Neural crest cell (in vitro differentiated cells): ENCODE data around the gene MKRN2OS. TPM values are rescaled to one million over a fixed set of nuclear protein-coding genes. Genes with fewer than 3 reads are reported as not detected.

Experiments
- DNase-seq: peaks from one replicate; pipeline ENCODE4 v3.0.0; 2021; ENCODE audit warnings: low read depth, mixed read lengths, low spot score
- H3K27ac Mint-ChIP-seq: one replicate; pipeline ENCODE4 v1.8.0; 2021; ENCODE audit warnings: mild to moderate bottlenecking, mixed read lengths; ENCODE audit not compliant: unreplicated experiment
- H3K27me3 Mint-ChIP-seq: 2 replicates; pipeline ENCODE4 v1.8.0; 2021; ENCODE audit warnings: low read depth, mild to moderate bottlenecking, mixed read lengths
- H3K36me3 Mint-ChIP-seq: 2 replicates; pipeline ENCODE4 v1.8.0; 2021; ENCODE audit warnings: low read depth, mild to moderate bottlenecking, mixed read lengths
- H3K4me1 Mint-ChIP-seq: 2 replicates; pipeline ENCODE4 v1.8.0; 2021; ENCODE audit warnings: mixed read lengths
- H3K4me3 Mint-ChIP-seq: one replicate; pipeline ENCODE4 v1.8.0; 2021; ENCODE audit warnings: mild to moderate bottlenecking, mixed read lengths
- H3K9me3 Mint-ChIP-seq: 2 replicates; pipeline ENCODE4 v1.8.0; 2021; ENCODE audit warnings: mixed read lengths
- CTCF ChIP-seq: fragments of 200-600 bp; sonication (generic); conservative IDR thresholded peaks from 2 replicates; pipeline ENCODE4 v1.5.0; 2021; ENCODE audit warnings: antibody characterized with exemption, mild to moderate bottlenecking
- total RNA-seq: library from RNA; stranded (reverse); gene quantifications from 2 replicates; pipeline ENCODE4 v1.2.1, GENCODE V29; 2021

The MKRN2OS gene
- total RNA-seq, 1 donor from 2014 or later: not detected

DNA sequence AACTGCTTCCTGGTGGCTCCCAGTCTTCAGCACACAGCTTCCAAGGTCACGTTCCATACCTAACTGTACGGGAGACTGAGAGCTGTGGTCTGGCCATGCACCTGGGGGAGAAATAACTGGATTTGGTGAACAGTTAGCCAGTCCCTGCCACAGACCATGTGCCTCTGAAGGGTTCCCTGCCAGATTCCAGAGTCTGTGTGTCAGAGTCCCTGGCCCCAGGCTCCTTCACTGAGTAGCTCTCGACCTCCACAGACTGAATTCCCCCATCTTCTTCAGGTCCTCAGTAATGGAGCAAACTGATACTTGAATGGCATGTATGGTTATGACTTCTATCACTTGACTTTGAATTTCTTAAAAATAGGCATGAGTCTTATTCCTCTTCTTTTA, 17.5 kb downstream of the MKRN2OS start:
- Mint-ChIP-seq H3K27ac (no peak overlapping the region), H3K27me3 (no peaks in the 10 kb centered on the region), H3K36me3 (peaks cover 32% of the 10 kb centered on the region), H3K4me1 (no peaks in the 10 kb centered on the region), H3K4me3 (no peak overlapping the region), H3K9me3 (no peaks in the 10 kb centered on the region)
- no peak for TF ChIP-seq CTCF
- DNase-seq: no peak

DNA sequence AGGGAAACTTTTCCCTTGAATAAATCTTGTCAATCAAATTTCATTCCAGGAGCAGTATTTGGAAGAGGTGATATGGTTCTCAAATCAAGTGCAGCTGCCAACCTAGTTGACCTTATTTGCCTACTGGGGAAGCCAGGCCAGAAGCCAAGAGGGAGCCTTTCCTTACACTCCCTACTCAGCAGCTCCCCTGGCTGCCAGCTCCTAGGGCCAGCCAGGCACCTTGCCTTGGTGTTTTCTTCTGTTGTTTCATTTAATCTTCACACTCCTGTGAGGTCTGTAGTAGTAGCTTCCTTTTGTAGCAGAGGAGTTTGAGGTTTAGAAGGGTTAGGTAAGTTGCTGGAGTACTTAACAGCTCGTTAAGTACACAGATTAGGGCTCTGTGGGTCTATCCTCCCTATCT, 22.6 kb downstream of the MKRN2OS start:
- Mint-ChIP-seq H3K27me3 (no peaks in the 10 kb centered on the region), H3K4me3 (no peak overlapping the region), H3K9me3 (no peaks in the 10 kb centered on the region), H3K4me1 (no peaks in the 10 kb centered on the region), H3K36me3 (peaks cover 26% of the 10 kb centered on the region), H3K27ac (no peak overlapping the region)
- TF ChIP-seq CTCF: no peak
- no peak for DNase-seq

GRCh38 chr3:12521010-12521409, 24.3 kb downstream of the MKRN2OS start:
- Mint-ChIP-seq H3K36me3 (peaks cover 18% of the 10 kb centered on the region), H3K27me3 (no peaks in the 10 kb centered on the region), H3K4me3 (no peak overlapping the region), H3K9me3 (no peaks in the 10 kb centered on the region), H3K27ac (no peak overlapping the region), H3K4me1 (no peaks in the 10 kb centered on the region)
- no peak for TF ChIP-seq CTCF
- DNase-seq: no peak

DNA sequence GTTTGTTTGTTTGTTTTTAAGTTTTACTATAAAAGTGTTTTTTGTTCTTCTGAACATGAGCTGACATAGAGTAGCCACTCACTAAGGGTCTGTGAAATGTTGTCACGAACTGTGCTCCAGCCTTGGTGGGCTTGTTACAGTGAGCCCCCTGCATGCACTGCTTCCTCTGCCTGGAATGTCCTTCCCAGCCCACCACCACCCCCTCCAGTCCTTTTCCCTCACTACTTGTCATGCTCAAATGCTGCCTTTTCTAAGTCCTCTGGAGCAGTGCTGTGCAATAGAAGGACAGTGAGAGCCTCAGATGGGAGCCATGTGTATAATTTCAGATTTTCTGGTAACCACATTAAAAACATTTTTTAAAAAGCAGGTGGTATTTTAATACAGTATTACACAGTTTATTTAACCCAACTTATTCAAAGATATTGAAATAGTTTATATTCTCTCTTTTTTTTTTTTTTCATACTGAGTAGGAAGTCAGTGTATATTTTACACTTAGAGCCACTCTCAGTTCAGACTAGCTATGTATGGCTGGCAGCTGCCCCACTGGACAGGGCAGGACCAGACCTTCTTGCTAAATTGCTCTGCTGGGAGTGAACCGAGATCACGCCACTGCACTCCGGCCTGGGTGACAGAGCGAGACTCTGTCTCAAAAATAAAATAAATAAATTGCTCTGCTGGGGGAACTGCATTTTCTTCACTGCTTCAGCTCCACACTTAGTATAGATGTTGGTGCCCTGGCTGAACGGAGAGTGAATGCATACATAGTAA, 26.9 kb downstream of the MKRN2OS start:
- no peaks in the 10 kb centered on the region for H3K9me3 Mint-ChIP-seq
- H3K27me3 Mint-ChIP-seq: no peaks in the 10 kb centered on the region
- TF ChIP-seq CTCF: no peak
- no peaks in the 10 kb centered on the region for H3K4me1 Mint-ChIP-seq
- no peak overlapping the region for H3K27ac Mint-ChIP-seq
- H3K4me3 Mint-ChIP-seq: no peak overlapping the region
- DNase-seq: no peak
- peaks cover 20% of the 10 kb centered on the region for H3K36me3 Mint-ChIP-seq

GRCh38 chr3:12516873-12517272, 28.4 kb downstream of the MKRN2OS start:
- H3K4me3 Mint-ChIP-seq: no peak overlapping the region
- H3K36me3 Mint-ChIP-seq: peaks cover 15% of the 10 kb centered on the region
- no peak for DNase-seq
- H3K9me3 Mint-ChIP-seq: no peaks in the 10 kb centered on the region
- TF ChIP-seq CTCF: no peak
- no peak overlapping the region for H3K27ac Mint-ChIP-seq
- no peaks in the 10 kb centered on the region for H3K27me3 Mint-ChIP-seq
- no peaks in the 10 kb centered on the region for H3K4me1 Mint-ChIP-seq
